Osteoblast (primary cell): Measurements from ENCODE around the gene CACNG1. TPM values are rescaled to one million over a fixed set of nuclear protein-coding genes. Genes with fewer than 3 reads are reported as not detected.

ENCODE experiments used
- DNase-seq: peaks from one replicate; pipeline ENCODE4 v3.0.0; 2011; ENCODE audit warnings: low spot score, mixed read lengths; ENCODE audit not compliant: insufficient read length; ENCODE audit errors: missing footprints
- H2AFZ ChIP-seq: 2 replicates; pipeline ENCODE4 v1.6.0; 2011; ENCODE audit warnings: mild to moderate bottlenecking, low read length
- H3K27ac ChIP-seq: 2 replicates; pipeline ENCODE4 v1.5.1; 2011; ENCODE audit warnings: mild to moderate bottlenecking, low read depth, low read length, moderate library complexity
- H3K27me3 ChIP-seq: 2 replicates; pipeline ENCODE4 v1.6.0; 2012; ENCODE audit warnings: mild to moderate bottlenecking, control low read depth, inconsistent platforms, low read length, moderate library complexity; ENCODE audit not compliant: insufficient read depth
- H3K36me3 ChIP-seq: 2 replicates; pipeline ENCODE4 v1.5.1; 2011; ENCODE audit warnings: mild to moderate bottlenecking, low read length, control low read depth, moderate library complexity; ENCODE audit not compliant: insufficient read depth
- H3K4me1 ChIP-seq: 2 replicates; pipeline ENCODE4 v1.5.1; 2011; ENCODE audit warnings: mild to moderate bottlenecking, low read length, control low read depth, moderate library complexity; ENCODE audit not compliant: insufficient read depth
- H3K4me2 ChIP-seq: 2 replicates; pipeline ENCODE4 v1.6.0; 2011; ENCODE audit warnings: mild to moderate bottlenecking, low read length; ENCODE audit not compliant: insufficient read depth
- H3K4me3 ChIP-seq: fragments of 200-600 bp; sonication (generic); 3 replicates; pipeline ENCODE4 v1.5.1; 2012; ENCODE audit warnings: mild to moderate bottlenecking, low read length, inconsistent platforms; ENCODE audit not compliant: insufficient read depth
- H3K79me2 ChIP-seq: 2 replicates; pipeline ENCODE4 v1.6.0; 2012; ENCODE audit warnings: mild to moderate bottlenecking, low read length, control low read depth, inconsistent platforms; ENCODE audit not compliant: insufficient read depth
- H3K9me3 ChIP-seq: 2 replicates; pipeline ENCODE4 v1.5.1; 2011; ENCODE audit warnings: low read depth, low read length, control low read depth
- H4K20me1 ChIP-seq: 2 replicates; pipeline ENCODE4 v1.6.0; 2012; ENCODE audit warnings: mild to moderate bottlenecking, low read length, control low read depth; ENCODE audit not compliant: insufficient read depth
- CTCF ChIP-seq: IDR thresholded peaks from 2 replicates; pipeline ENCODE4 v1.5.1; 2011; ENCODE audit warnings: mild to moderate bottlenecking, low read depth, low read length, moderate library complexity; ENCODE audit errors: extremely low read depth
- total RNA-seq: library from RNA; depleted of rRNA; stranded (reverse); fragments of >200 nt; gene quantifications from 2 replicates; pipeline ENCODE4 v1.2.3, GENCODE V29; 2012

CACNG1 gene
- total RNA-seq, 1 donor, result not detected

GRCh38 chr17:67021196-67021595, 23.2 kb upstream of the CACNG1 start:
- Histone ChIP-seq H3K4me2 (no peak overlapping the region), H3K4me3 (no peak overlapping the region), H3K36me3 (no peaks in the 10 kb centered on the region), H4K20me1 (no peaks in the 10 kb centered on the region), H3K79me2 (no peaks in the 10 kb centered on the region), H3K9me3 (no peaks in the 10 kb centered on the region), H2AFZ (no peak overlapping the region), H3K4me1 (no peaks in the 10 kb centered on the region), H3K27ac (no peak overlapping the region), H3K27me3 (peaks cover 33% of the 10 kb centered on the region)
- TF ChIP-seq CTCF, result no peak
- no peak for DNase-seq

- no peak for DNase-seq
- H3K27ac ChIP-seq, result no peak overlapping the region
- TF ChIP-seq CTCF, result no peak
- H3K4me3 ChIP-seq, result no peak overlapping the region
- H2AFZ ChIP-seq, result no peak overlapping the region
- peaks cover 33% of the 10 kb centered on the region for H3K27me3 ChIP-seq
- H3K4me1 ChIP-seq, result no peaks in the 10 kb centered on the region
- H3K9me3 ChIP-seq, result no peaks in the 10 kb centered on the region
- no peaks in the 10 kb centered on the region for H3K36me3 ChIP-seq
- no peak overlapping the region for H3K4me2 ChIP-seq
- no peaks in the 10 kb centered on the region for H4K20me1 ChIP-seq
- H3K79me2 ChIP-seq, result no peaks in the 10 kb centered on the region
Observed at GRCh38 chr17:67021743-67022450, 22.5 kb upstream of the CACNG1 start.

GRCh38 chr17:67022451-67022810, 21.9 kb upstream of the CACNG1 start:
- H4K20me1 ChIP-seq, result no peaks in the 10 kb centered on the region
- H3K36me3 ChIP-seq, result no peaks in the 10 kb centered on the region
- H3K4me1 ChIP-seq, result no peaks in the 10 kb centered on the region
- peaks cover 33% of the 10 kb centered on the region for H3K27me3 ChIP-seq
- H3K79me2 ChIP-seq, result no peaks in the 10 kb centered on the region
- no peak overlapping the region for H3K27ac ChIP-seq
- no peaks in the 10 kb centered on the region for H3K9me3 ChIP-seq
- H3K4me2 ChIP-seq, result no peak overlapping the region
- TF ChIP-seq CTCF, result no peak
- no peak overlapping the region for H3K4me3 ChIP-seq
- no peak for DNase-seq
- no peak overlapping the region for H2AFZ ChIP-seq

GRCh38 chr17:67024736-67025135, 19.6 kb upstream of the CACNG1 start:
- Histone ChIP-seq H3K27ac (no peak overlapping the region), H4K20me1 (no peaks in the 10 kb centered on the region)

More at GRCh38 chr17:67024736-67025135, 19.6 kb upstream of the CACNG1 start:
- H3K4me3 ChIP-seq, result no peak overlapping the region
- H3K27me3 ChIP-seq, result peaks cover 27% of the 10 kb centered on the region
- DNase-seq, result no peak
- H3K9me3 ChIP-seq, result no peaks in the 10 kb centered on the region
- no peak overlapping the region for H2AFZ ChIP-seq
- H3K4me2 ChIP-seq, result no peak overlapping the region
- no peaks in the 10 kb centered on the region for H3K79me2 ChIP-seq
- no peaks in the 10 kb centered on the region for H3K36me3 ChIP-seq
- H3K4me1 ChIP-seq, result no peaks in the 10 kb centered on the region
- no peak for TF ChIP-seq CTCF
